ENCODE measurements around the gene CLCC1. TPM values are rescaled to one million over a fixed set of nuclear protein-coding genes. Genes with fewer than 3 reads are reported as not detected.

The CLCC1 gene
- total RNA-seq, 1 donor from 2014 or later, result 23.9 TPM

GRCh38 chr1:108925920-108926319 lies 37.4 kb downstream of the CLCC1 start:
- intact Hi-C loops (cut with micrococcal nuclease), result no loop called here

DNA sequence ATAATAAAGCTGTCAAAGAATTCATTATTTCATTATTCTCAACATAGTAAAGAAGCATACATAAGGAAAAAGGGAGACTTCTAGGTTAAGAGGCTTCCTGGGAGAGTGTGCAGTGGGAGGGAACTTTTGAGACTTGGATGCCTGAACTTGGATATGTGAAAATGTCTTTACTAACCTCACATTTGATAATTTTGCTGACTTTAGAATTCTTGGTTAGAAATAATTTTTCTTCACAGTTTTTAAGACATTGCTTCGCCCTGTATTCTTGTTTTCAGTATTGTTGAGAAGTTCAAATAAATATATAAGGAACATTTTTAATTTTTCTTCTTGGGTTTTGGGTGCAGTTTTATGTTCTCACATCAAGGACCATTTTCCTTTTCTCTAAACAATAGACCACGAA lies 46.5 kb downstream of the CLCC1 start:
- intact Hi-C loops (cut with micrococcal nuclease), result no loop called here

Other genes with a start within 250 kb of the CLCC1 start
- 58.4 and 58.6 TPM in 2 replicates for gene STXBP3, start 216.8 kb downstream of the CLCC1 start, total RNA-seq
- gene AKNAD1, start 106.4 kb downstream of the CLCC1 start, total RNA-seq, result not detected in 2 replicates
- gene GPSM2, start 86.5 kb downstream of the CLCC1 start, total RNA-seq, result 23.8 and 28.1 TPM in 2 replicates
- gene WDR47, start 78.6 kb upstream of the CLCC1 start, total RNA-seq, result 10.3 and 11.4 TPM in 2 replicates
- 33.1 and 33.9 TPM in 2 replicates for gene TAF13, start 112.5 kb upstream of the CLCC1 start, total RNA-seq
- 32.7 and 34.6 TPM in 2 replicates for gene TMEM167B, start 127.3 kb upstream of the CLCC1 start, total RNA-seq
- gene ELAPOR1, start 150.6 kb upstream of the CLCC1 start, total RNA-seq, result 5.7 and 6.8 TPM in 2 replicates

Data from T-helper 1 cell treated with Interleukin-12 subunit alpha and Interleukin-12 subunit beta and Interleukin-4 antibody, amounts not matched to agents 30 ng/mL and 1 ng/mL, for 36 hours (primary cell).